ENCODE measurements around the gene PCDHGA5.
A peak's percentile ranks its signal among the peaks of the same experiment; 100 is the strongest.

Gene PCDHGA5

DNA sequence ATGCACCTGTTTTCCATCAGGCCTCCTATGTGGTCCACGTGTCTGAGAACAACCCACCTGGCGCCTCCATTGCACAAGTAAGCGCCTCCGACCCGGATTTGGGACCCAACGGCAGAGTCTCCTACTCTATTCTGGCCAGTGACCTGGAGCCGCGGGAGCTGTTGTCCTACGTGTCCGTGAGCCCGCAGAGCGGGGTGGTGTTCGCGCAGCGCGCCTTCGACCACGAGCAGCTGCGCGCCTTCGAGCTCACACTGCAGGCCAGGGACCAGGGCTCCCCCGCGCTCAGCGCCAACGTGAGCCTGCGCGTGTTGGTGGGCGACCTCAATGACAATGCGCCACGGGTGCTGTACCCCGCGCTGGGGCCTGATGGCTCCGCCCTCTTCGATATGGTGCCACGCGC, 12.4 kb upstream of the PCDHGA5 start:
- POLR2A ChIA-PET = no interaction called here
- CTCF ChIA-PET = no interaction called here
- DNase-seq (ENCODE audit: extremely low spot score) = no peak
- no peak for TF ChIP-seq SP1 (IDR thresholded peaks at IDR 0.05)
- no peak for TF ChIP-seq TARDBP (IDR thresholded peaks at IDR 0.05)
- TF ChIP-seq BHLHE40 (IDR thresholded peaks at IDR 0.05; ENCODE audit: borderline replicate concordance) = no peak
- TF ChIP-seq HDGF (IDR thresholded peaks at IDR 0.05; ENCODE audit: borderline replicate concordance) = no peak
- TF ChIP-seq LEF1 (IDR thresholded peaks at IDR 0.05; ENCODE audit: borderline replicate concordance) = no peak
- TF ChIP-seq ZNF384 (IDR thresholded peaks at IDR 0.05) = no peak
- TF ChIP-seq FOXK2 (IDR thresholded peaks at IDR 0.05) = no peak
- TF ChIP-seq, protein P1, sequence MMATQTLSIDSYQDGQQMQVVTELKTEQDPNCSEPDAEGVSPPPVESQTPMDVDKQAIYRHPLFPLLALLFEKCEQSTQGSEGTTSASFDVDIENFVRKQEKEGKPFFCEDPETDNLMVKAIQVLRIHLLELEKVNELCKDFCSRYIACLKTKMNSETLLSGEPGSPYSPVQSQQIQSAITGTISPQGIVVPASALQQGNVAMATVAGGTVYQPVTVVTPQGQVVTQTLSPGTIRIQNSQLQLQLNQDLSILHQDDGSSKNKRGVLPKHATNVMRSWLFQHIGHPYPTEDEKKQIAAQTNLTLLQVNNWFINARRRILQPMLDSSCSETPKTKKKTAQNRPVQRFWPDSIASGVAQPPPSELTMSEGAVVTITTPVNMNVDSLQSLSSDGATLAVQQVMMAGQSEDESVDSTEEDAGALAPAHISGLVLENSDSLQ (IDR thresholded peaks at IDR 0.05) = no peak
- TF ChIP-seq ELF4 (IDR thresholded peaks at IDR 0.05) = no peak
- no peak for TF ChIP-seq ARNT (IDR thresholded peaks at IDR 0.05)

DNA sequence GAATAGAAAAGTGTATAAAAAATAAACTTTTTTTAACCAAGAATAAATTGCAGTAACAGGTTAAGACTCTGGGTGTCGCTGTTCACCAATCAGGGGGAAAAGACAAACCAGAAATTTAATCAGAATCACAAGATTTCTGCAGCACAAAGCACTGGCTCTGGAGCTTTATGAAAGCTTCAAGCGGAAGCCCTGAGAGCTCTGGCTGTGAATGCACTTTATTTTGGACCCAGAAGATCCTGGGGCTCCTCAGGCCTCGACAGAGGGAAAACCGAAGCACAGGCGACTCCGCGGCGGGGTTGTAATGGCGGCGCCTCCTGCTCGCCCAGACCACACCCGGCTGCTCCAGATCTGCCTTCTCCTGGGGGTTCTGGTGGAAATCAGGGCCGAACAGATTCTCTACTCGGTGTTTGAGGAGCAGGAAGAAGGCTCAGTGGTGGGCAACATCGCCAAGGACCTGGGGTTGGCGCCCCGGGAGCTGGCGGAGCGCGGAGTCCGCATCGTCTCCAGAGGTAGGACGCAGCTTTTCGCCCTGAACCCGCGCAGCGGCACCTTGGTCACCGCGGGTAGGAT, 9.0 kb upstream of the PCDHGA5 start, which contains the start of gene PCDHGA4:
Gene PCDHGA4 (plus strand): TSS at position 122 of the 570 bp plus-strand sequence. CDS start 87 bp downstream, at position 209.
- CTCF ChIA-PET = interaction anchor here (0.6 to 0.7 kb wide), 2 partner anchors 12 to 194 kb away, joined by 3 to 5 read pairs; partner anchors contain the start of gene PCDHGA3
- TF ChIP-seq HDGF (IDR thresholded peaks at IDR 0.05; ENCODE audit: borderline replicate concordance) (no peak), FOXM1 (IDR thresholded peaks at IDR 0.05; ENCODE audit: borderline replicate concordance) (no peak)
- POLR2A ChIA-PET = no interaction called here
- no peak for DNase-seq (ENCODE audit: extremely low spot score)

DNA sequence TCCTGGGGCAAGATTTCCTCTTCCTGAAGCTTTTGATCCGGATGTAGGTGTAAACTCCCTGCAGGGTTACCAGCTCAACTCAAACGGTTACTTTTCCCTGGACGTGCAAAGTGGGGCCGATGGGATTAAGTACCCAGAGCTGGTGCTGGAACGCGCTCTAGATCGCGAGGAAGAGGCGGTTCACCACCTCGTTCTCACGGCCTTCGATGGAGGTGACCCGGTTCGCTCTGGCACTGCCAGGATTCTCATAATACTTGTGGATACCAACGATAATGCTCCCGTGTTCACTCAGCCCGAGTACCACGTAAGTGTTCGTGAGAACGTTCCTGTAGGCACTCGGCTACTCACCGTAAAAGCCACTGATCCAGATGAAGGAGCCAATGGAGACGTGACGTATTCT, 8.3 kb upstream of the PCDHGA5 start:
- DNase-seq (ENCODE audit: extremely low spot score) = no peak
- no peak for TF ChIP-seq TARDBP (IDR thresholded peaks at IDR 0.05)
- TF ChIP-seq CTBP1 (IDR thresholded peaks at IDR 0.05; ENCODE audit: borderline replicate concordance) = no peak
- CTCF ChIA-PET = interaction anchor here (0.6 to 0.7 kb wide), 2 partner anchors 12 to 182 kb away, joined by 3 read pairs; partner anchors contain the start of gene PCDHGA3
- POLR2A ChIA-PET = no interaction called here

DNA sequence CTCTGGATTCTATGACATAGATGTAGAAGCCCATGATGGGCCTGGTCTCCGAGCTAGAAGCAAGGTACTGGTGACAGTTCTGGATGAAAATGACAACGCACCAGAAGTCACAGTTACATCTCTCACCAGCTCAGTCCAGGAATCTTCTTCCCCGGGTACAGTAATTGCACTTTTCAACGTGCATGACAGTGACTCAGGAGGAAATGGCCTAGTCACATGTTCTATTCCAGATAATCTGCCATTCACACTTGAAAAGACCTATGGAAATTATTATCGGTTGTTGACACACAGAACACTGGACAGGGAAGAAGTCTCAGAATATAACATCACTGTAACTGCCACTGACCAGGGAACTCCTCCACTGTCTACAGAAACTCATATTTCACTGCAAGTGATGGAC, 7.8 kb upstream of the PCDHGA5 start:
- TF ChIP-seq HDGF (IDR thresholded peaks at IDR 0.05; ENCODE audit: borderline replicate concordance) = no peak
- no peak for TF ChIP-seq CTBP1 (IDR thresholded peaks at IDR 0.05; ENCODE audit: borderline replicate concordance)
- no peak for TF ChIP-seq NFRKB (IDR thresholded peaks at IDR 0.05)
- TF ChIP-seq ZNF384 (IDR thresholded peaks at IDR 0.05) = no peak
- TF ChIP-seq SP1 (IDR thresholded peaks at IDR 0.05) = no peak
- TF ChIP-seq FOXK2 (IDR thresholded peaks at IDR 0.05) = no peak
- no peak for TF ChIP-seq LEF1 (IDR thresholded peaks at IDR 0.05; ENCODE audit: borderline replicate concordance)
- no peak for TF ChIP-seq ARNT (IDR thresholded peaks at IDR 0.05)
- no peak for TF ChIP-seq TARDBP (IDR thresholded peaks at IDR 0.05)
- TF ChIP-seq SUZ12 (IDR thresholded peaks at IDR 0.05) = no peak
- TF ChIP-seq L3MBTL2 (conservative IDR thresholded peaks at IDR 0.05) = no peak
- TF ChIP-seq, protein P1 (IDR thresholded peaks at IDR 0.05) = no peak
- TF ChIP-seq FOXM1 (IDR thresholded peaks at IDR 0.05; ENCODE audit: borderline replicate concordance) = no peak
- CTCF ChIA-PET = interaction anchor here (0.6 kb wide), 1 partner anchor 182 kb away, joined by 3 read pairs; no protein-coding TSS in a partner anchor
- no peak for DNase-seq (ENCODE audit: extremely low spot score)
- POLR2A ChIA-PET = no interaction called here

DNA sequence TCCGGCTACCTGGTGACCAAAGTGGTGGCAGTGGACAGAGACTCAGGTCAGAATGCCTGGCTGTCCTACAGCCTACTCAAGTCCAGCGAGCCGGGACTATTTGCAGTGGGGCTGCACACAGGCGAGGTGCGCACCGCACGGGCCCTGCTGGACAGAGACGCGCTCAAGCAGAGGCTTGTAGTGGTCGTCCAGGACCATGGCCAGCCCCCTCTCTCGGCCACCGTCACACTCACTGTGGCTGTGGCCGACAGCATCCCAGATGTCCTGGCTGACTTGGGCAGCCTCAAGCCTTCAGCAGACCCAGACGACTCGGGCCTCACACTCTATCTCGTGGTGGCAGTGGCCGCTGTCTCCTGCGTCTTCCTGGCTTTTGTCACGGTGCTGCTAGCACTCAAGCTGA, 7.0 kb upstream of the PCDHGA5 start:
- no peak for TF ChIP-seq FOXM1 (IDR thresholded peaks at IDR 0.05; ENCODE audit: borderline replicate concordance)
- TF ChIP-seq L3MBTL2 (conservative IDR thresholded peaks at IDR 0.05) = no peak
- TF ChIP-seq ARNT (IDR thresholded peaks at IDR 0.05) = no peak
- TF ChIP-seq HDGF (IDR thresholded peaks at IDR 0.05; ENCODE audit: borderline replicate concordance) = no peak
- no peak for TF ChIP-seq FOXA1 (IDR thresholded peaks at IDR 0.05)
- no peak for TF ChIP-seq LEF1 (IDR thresholded peaks at IDR 0.05; ENCODE audit: borderline replicate concordance)
- TF ChIP-seq NFRKB (IDR thresholded peaks at IDR 0.05) = no peak
- no peak for TF ChIP-seq FOXK2 (IDR thresholded peaks at IDR 0.05)
- TF ChIP-seq CTBP1 (IDR thresholded peaks at IDR 0.05; ENCODE audit: borderline replicate concordance) = no peak
- TF ChIP-seq BHLHE40 (IDR thresholded peaks at IDR 0.05; ENCODE audit: borderline replicate concordance) = no peak
- ChIA-PET POLR2A (no interaction called here), CTCF (no interaction called here)
- DNase-seq (ENCODE audit: extremely low spot score) = no peak

DNA sequence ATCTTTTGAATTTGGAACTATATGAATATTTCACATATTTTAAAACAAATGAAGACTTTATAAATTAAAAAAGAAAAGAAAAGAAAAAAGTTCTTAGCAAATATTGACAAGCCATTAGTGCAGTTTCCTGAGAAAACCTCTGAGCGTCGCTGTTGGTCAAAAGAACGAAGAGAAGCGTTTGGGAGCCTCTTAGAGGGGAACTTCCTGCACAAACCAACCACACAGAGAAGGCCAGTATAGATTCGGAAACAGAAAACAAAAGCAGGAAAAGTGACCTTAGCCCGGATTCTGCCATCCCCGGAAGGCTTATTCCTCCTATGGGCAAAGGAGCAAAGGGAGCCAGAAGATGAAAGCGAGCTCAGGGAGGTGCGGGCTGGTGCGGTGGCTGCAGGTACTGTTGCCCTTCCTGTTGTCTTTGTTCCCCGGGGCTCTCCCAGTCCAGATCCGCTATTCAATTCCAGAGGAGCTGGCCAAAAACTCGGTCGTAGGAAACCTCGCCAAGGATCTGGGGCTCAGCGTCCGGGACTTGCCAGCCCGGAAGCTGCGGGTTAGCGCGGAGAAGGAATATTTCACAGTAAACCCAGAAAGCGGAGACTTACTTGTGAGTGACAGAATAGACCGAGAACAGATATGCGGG, 4.1 kb upstream of the PCDHGA5 start, which contains the start of gene PCDHGB2:
Gene PCDHGB2 (plus strand): TSS at position 205 of the 637 bp plus-strand sequence. CDS start 142 bp downstream, at position 347.
- CTCF ChIA-PET = interaction anchor here (0.6 to 0.9 kb wide), 2 partner anchors 153 to 204 kb away, joined by 4 to 5 read pairs; no protein-coding TSS in a partner anchor

More for the DNA sequence above, 4.1 kb upstream of the PCDHGA5 start, which contains the start of gene PCDHGB2:
- TF ChIP-seq FOXK2 (IDR thresholded peaks at IDR 0.05) (no peak), NFRKB (IDR thresholded peaks at IDR 0.05) (no peak), HDGF (IDR thresholded peaks at IDR 0.05; ENCODE audit: borderline replicate concordance) (no peak), FOXM1 (IDR thresholded peaks at IDR 0.05; ENCODE audit: borderline replicate concordance) (no peak), BHLHE40 (IDR thresholded peaks at IDR 0.05; ENCODE audit: borderline replicate concordance) (no peak), CTBP1 (IDR thresholded peaks at IDR 0.05; ENCODE audit: borderline replicate concordance) (no peak), ARNT (IDR thresholded peaks at IDR 0.05) (no peak), ELF4 (IDR thresholded peaks at IDR 0.05) (no peak), SUZ12 (IDR thresholded peaks at IDR 0.05) (no peak), SP1 (IDR thresholded peaks at IDR 0.05) (no peak), FOXA1 (IDR thresholded peaks at IDR 0.05) (no peak), LEF1 (IDR thresholded peaks at IDR 0.05; ENCODE audit: borderline replicate concordance) (no peak), TARDBP (IDR thresholded peaks at IDR 0.05) (no peak), L3MBTL2 (conservative IDR thresholded peaks at IDR 0.05) (no peak), ZNF384 (IDR thresholded peaks at IDR 0.05) (no peak)
- TF ChIP-seq, protein P1 (IDR thresholded peaks at IDR 0.05) = no peak
- peak; percentile 14 for DNase-seq (ENCODE audit: extremely low spot score)
- POLR2A ChIA-PET = no interaction called here

Measured in HEK293T (cell line).